ENCODE measurements around the gene PRXL2B. TPM values are rescaled to one million over a fixed set of nuclear protein-coding genes. Genes with fewer than 3 reads are reported as not detected.

Gene PRXL2B
- total and polyA plus RNA-seq, 7 donors, result 0.97 to 3.9 (median 2.6) TPM

GRCh38 chr1:2595812-2596529 is 9.4 kb downstream of the PRXL2B start:
- Histone ChIP-seq H3K27ac (no peak overlapping the region), H3K4me3 (no peak overlapping the region), H3K36me3 (ENCODE audit: insufficient read depth in 1 of 2, low read depth in 1 of 2) (no peaks in the 10 kb centered on the region), H3K9me3 (no peaks in the 10 kb centered on the region), H3K4me1 (no peaks in the 10 kb centered on the region), H3K27me3 (ENCODE audit: insufficient read depth in 3 of 3, low read length in 2 of 3) (peaks cover 0 to 28% (median 3%) of the 10 kb centered on the region in 3 donors)
- ATAC-seq (no peak), DNase-seq (no peak)
- WGBS, 3 donors, result 80% methylated on average over 30 to 31 of the region's 31 CpGs
- intact Hi-C loops (cut with DNase I), result no loop called here
- TF ChIP-seq CTCF (IDR thresholded peaks at IDR 0.05), result no peak

- 79 to 82% (median 79%) methylated on average over 27 to 28 of the region's 28 CpGs for WGBS, 3 donors
- intact Hi-C loops (cut with DNase I), result no loop called here
- no peak for DNase-seq
- Histone ChIP-seq H3K9me3 (no peaks in the 10 kb centered on the region), H3K4me3 (no peak overlapping the region), H3K36me3 (ENCODE audit: insufficient read depth in 1 of 2, low read depth in 1 of 2) (no peaks in the 10 kb centered on the region), H3K4me1 (no peaks in the 10 kb centered on the region), H3K27ac (no peak overlapping the region), H3K27me3 (ENCODE audit: insufficient read depth in 3 of 3, low read length in 2 of 3) (peaks cover 0 to 28% (median 3%) of the 10 kb centered on the region in 3 donors)
- no peak for ATAC-seq
- TF ChIP-seq CTCF (IDR thresholded peaks at IDR 0.05), result no peak
Observed at GRCh38 chr1:2596530-2597333, 10.2 kb downstream of the PRXL2B start.

GRCh38 chr1:2597441-2598328 is 11.1 kb downstream of the PRXL2B start:
- Histone ChIP-seq H3K27me3 (ENCODE audit: insufficient read depth in 3 of 3, low read length in 2 of 3) (peaks cover 0 to 32% (median 4%) of the 10 kb centered on the region in 3 donors), H3K27ac (no peak overlapping the region), H3K36me3 (ENCODE audit: insufficient read depth in 1 of 2, low read depth in 1 of 2) (no peaks in the 10 kb centered on the region), H3K4me1 (no peaks in the 10 kb centered on the region), H3K9me3 (no peaks in the 10 kb centered on the region), H3K4me3 (no peak overlapping the region)
- no peak for DNase-seq
- WGBS, 3 donors, result 64 to 70% (median 69%) methylated on average over 34 of the region's 34 CpGs
- TF ChIP-seq CTCF (IDR thresholded peaks at IDR 0.05), result no peak
- intact Hi-C loops (cut with DNase I), result no loop called here
- no peak for ATAC-seq

- no peak overlapping the region for H3K27ac ChIP-seq
- H3K36me3 ChIP-seq (ENCODE audit: insufficient read depth in 1 of 2, low read depth in 1 of 2), result no peaks in the 10 kb centered on the region
- no peak for DNase-seq
- H3K4me3 ChIP-seq, result no peak overlapping the region
- WGBS, 3 donors, result 63 to 75% (median 65%) methylated on average over 3 of the region's 3 CpGs
- no peak for ATAC-seq
- no peaks in the 10 kb centered on the region for H3K4me1 ChIP-seq
- no peak for TF ChIP-seq CTCF (IDR thresholded peaks at IDR 0.05)
- H3K9me3 ChIP-seq, result no peaks in the 10 kb centered on the region
- intact Hi-C loops (cut with DNase I), result no loop called here
- H3K27me3 ChIP-seq (ENCODE audit: insufficient read depth in 3 of 3, low read length in 2 of 3), result peaks cover 0 to 32% (median 2%) of the 10 kb centered on the region in 3 donors
Observed at GRCh38 chr1:2598329-2598931, 11.9 kb downstream of the PRXL2B start.

Measured in psoas muscle (tissue), 8 donors.